ENCODE data around the gene KCNMA1. TPM values are rescaled to one million over a fixed set of nuclear protein-coding genes. Genes with fewer than 3 reads are reported as not detected.
"Not testable (repeated sequence)": the region's sequence is repeated elsewhere in the genome, so short reads cannot be mapped to it uniquely, and the experiment has no call there.

KCNMA1 gene
- total RNA-seq, 1 donor from 2014 or later, result 15.8 TPM

DNA sequence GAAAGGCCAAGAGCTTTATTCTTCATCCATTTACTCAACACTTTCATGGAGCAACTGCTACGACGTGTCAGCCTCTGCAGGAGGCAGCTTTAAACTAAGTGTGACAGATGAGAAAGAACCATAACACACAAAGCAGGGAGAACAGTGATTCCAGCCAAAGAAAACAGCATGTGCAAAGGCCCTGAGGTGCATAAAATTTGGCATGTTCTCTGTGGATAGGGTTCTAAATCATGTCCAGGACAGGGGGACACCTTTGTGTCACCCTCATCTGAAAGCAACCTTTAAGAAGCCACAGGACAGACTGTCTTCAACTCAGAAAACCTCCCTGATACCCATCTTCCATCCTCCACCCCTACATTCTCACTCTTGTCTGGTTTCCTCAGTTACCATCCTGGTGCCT is 116.6 kb downstream of the KCNMA1 start:
- DNase-seq (ENCODE audit: low read depth) (no peak), FAIRE-seq (peak; percentile 32)
- TF ChIP-seq CTCF (IDR thresholded peaks at IDR 0.05; ENCODE audit: insufficient read depth, low read length, severe bottlenecking), result no peak
- Histone ChIP-seq H3K27me3 (ENCODE audit: control insufficient read depth, insufficient read depth, low read length) (no peaks in the 10 kb centered on the region), H3K36me3 (ENCODE audit: control insufficient read depth, insufficient read depth, low read length) (no peaks in the 10 kb centered on the region), H3K4me3 (ENCODE audit: low read depth, low read length) (no peak overlapping the region)

GRCh38 chr10:77520290-77520689 is 117.3 kb downstream of the KCNMA1 start:
- DNase-seq (ENCODE audit: low read depth) (no peak), FAIRE-seq (no peak)
- H3K36me3 ChIP-seq (ENCODE audit: control insufficient read depth, insufficient read depth, low read length), result no peaks in the 10 kb centered on the region
- TF ChIP-seq CTCF (IDR thresholded peaks at IDR 0.05; ENCODE audit: insufficient read depth, low read length, severe bottlenecking), result no peak
- H3K4me3 ChIP-seq (ENCODE audit: low read depth, low read length), result no peak overlapping the region
- no peaks in the 10 kb centered on the region for H3K27me3 ChIP-seq (ENCODE audit: control insufficient read depth, insufficient read depth, low read length)

- not testable (repeated sequence) for H3K4me3 ChIP-seq (ENCODE audit: low read depth, low read length); DNase-seq (ENCODE audit: low read depth); H3K36me3 ChIP-seq (ENCODE audit: control insufficient read depth, insufficient read depth, low read length); H3K27me3 ChIP-seq (ENCODE audit: control insufficient read depth, insufficient read depth, low read length)
- FAIRE-seq, result peak; percentile 99
These were observed 117.8 kb downstream of the KCNMA1 start for GRCh38 chr10:77519791-77520190.

GRCh38 chr10:77518910-77519274 is 118.7 kb downstream of the KCNMA1 start:
- no peak for FAIRE-seq
- no peak for DNase-seq (ENCODE audit: low read depth)
- H3K36me3 ChIP-seq (ENCODE audit: control insufficient read depth, insufficient read depth, low read length), result no peaks in the 10 kb centered on the region
- TF ChIP-seq CTCF (IDR thresholded peaks at IDR 0.05; ENCODE audit: insufficient read depth, low read length, severe bottlenecking), result no peak
- no peak overlapping the region for H3K4me3 ChIP-seq (ENCODE audit: low read depth, low read length)
- H3K27me3 ChIP-seq (ENCODE audit: control insufficient read depth, insufficient read depth, low read length), result no peaks in the 10 kb centered on the region

DNA sequence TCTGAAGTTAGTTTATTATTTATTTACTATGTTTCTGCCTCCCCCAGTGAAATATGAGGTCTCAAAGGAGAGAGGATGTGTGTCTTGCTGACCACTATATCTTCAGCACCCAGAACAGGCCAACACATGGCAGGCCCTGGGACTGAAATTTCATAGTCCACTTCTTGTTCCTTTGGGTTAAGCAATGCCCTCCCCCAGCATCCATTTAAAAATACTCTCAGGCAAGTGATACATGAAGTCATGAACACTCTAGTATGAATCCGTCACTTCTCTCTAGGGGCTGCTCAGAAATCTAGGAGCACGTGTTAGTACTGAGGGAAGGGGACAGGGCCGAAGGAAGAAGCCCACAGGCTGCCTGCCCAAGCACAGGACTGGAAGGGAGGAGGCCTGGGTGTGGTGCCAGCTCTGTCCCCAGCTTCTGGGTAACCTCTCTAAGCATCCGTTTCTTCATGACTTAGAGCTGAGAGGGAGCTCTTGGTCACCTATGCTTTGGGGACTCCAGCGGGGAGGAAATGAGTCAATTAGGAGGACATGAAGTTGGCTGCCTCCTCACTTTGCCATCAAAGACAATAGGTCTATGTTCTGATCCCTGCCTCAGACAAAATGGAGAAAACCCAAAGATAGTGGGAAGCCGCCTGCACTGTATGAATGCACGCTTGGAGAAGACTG is 119.2 kb downstream of the KCNMA1 start:
- FAIRE-seq (no peak), DNase-seq (ENCODE audit: low read depth) (no peak)
- Histone ChIP-seq H3K36me3 (ENCODE audit: control insufficient read depth, insufficient read depth, low read length) (no peaks in the 10 kb centered on the region), H3K4me3 (ENCODE audit: low read depth, low read length) (no peak overlapping the region), H3K27me3 (ENCODE audit: control insufficient read depth, insufficient read depth, low read length) (no peaks in the 10 kb centered on the region)
- no peak for TF ChIP-seq CTCF (IDR thresholded peaks at IDR 0.05; ENCODE audit: insufficient read depth, low read length, severe bottlenecking)

- no peaks in the 10 kb centered on the region for H3K27me3 ChIP-seq (ENCODE audit: control insufficient read depth, insufficient read depth, low read length)
- DNase-seq (ENCODE audit: low read depth) (no peak), FAIRE-seq (no peak)
- no peaks in the 10 kb centered on the region for H3K36me3 ChIP-seq (ENCODE audit: control insufficient read depth, insufficient read depth, low read length)
- H3K4me3 ChIP-seq (ENCODE audit: low read depth, low read length), result no peak overlapping the region
- no peak for TF ChIP-seq CTCF (IDR thresholded peaks at IDR 0.05; ENCODE audit: insufficient read depth, low read length, severe bottlenecking)
These were observed 121.0 kb downstream of the KCNMA1 start for GRCh38 chr10:77516575-77516974.

All from bronchial epithelial cell (primary cell).